OCI-LY1 (cell line): Measurements from ENCODE around the gene SOCS7.

Source experiments
- H2AFZ ChIP-seq: fragments of 200-600 bp; sonication (generic), shearing (Covaris generic); 2 replicates; pipeline ENCODE4 v1.6.0; 2014; ENCODE audit warnings: antibody characterized with exemption, mild to moderate bottlenecking, low read length
- H3F3A ChIP-seq: fragments of 200-600 bp; sonication (generic), shearing (Covaris generic); 2 replicates; pipeline ENCODE4 v1.6.0; 2014; ENCODE audit warnings: mild to moderate bottlenecking, antibody characterized with exemption, low read length, moderate library complexity; ENCODE audit not compliant: insufficient read depth
- H3K27ac ChIP-seq: fragments of 200-600 bp; sonication (generic); 2 replicates; pipeline ENCODE4 v1.5.1; 2014; ENCODE audit warnings: low read length, mixed run types, mild to moderate bottlenecking, low read depth; ENCODE audit not compliant: poor library complexity, severe bottlenecking
- H3K27me3 ChIP-seq: fragments of 200-600 bp; sonication (generic); 2 replicates; pipeline ENCODE4 v1.6.0; 2014; ENCODE audit warnings: antibody characterized with exemption, mild to moderate bottlenecking, low read length, moderate library complexity; ENCODE audit not compliant: insufficient read depth
- H3K36me3 ChIP-seq: fragments of 200-600 bp; sonication (generic); 2 replicates; pipeline ENCODE4 v1.6.1; 2014; ENCODE audit warnings: mild to moderate bottlenecking, antibody characterized with exemption, low read length, moderate library complexity, mixed read lengths; ENCODE audit not compliant: insufficient read depth
- H3K4me1 ChIP-seq: fragments of 200-600 bp; sonication (generic); 2 replicates; pipeline ENCODE4 v1.5.1; 2014; ENCODE audit warnings: mild to moderate bottlenecking, low read length, moderate library complexity; ENCODE audit not compliant: insufficient read depth, severe bottlenecking
- H3K4me2 ChIP-seq: fragments of 200-600 bp; sonication (generic), shearing (Covaris generic); 2 replicates; pipeline ENCODE4 v1.6.1; 2014; ENCODE audit warnings: low read length
- H3K4me3 ChIP-seq: fragments of 200-600 bp; sonication (generic); 2 replicates; pipeline ENCODE4 v1.5.1; 2014; ENCODE audit warnings: low read length, low read depth, mild to moderate bottlenecking, mixed read lengths; ENCODE audit not compliant: poor library complexity, severe bottlenecking
- H3K79me2 ChIP-seq: fragments of 200-600 bp; shearing (Covaris generic); 2 replicates; pipeline ENCODE4 v1.6.1; 2016; ENCODE audit warnings: mixed run types, low read length, mixed read lengths; ENCODE audit not compliant: insufficient read depth
- H3K9ac ChIP-seq: fragments of 200-600 bp; sonication (generic), shearing (Covaris generic); 2 replicates; pipeline ENCODE4 v1.6.1; 2014; ENCODE audit warnings: mild to moderate bottlenecking, low read length, mixed read lengths
- H3K9me2 ChIP-seq: fragments of 200-600 bp; sonication (generic), shearing (Covaris generic); 2 replicates; pipeline ENCODE4 v1.6.1; 2014; ENCODE audit warnings: low read depth, mild to moderate bottlenecking, low read length, mixed read lengths
- H3K9me3 ChIP-seq: fragments of 200-600 bp; shearing (Covaris generic); 2 replicates; pipeline ENCODE4 v1.6.1; 2014; ENCODE audit warnings: low read length, mixed read lengths
- H4K20me1 ChIP-seq: fragments of 200-600 bp; sonication (generic), shearing (Covaris generic); 2 replicates; pipeline ENCODE4 v1.6.0; 2016; ENCODE audit warnings: mild to moderate bottlenecking, low read length; ENCODE audit not compliant: insufficient read depth
- EZH2 ChIP-seq: fragments of 200-600 bp; sonication (generic), shearing (Covaris generic); IDR thresholded peaks from 2 replicates; pipeline ENCODE4 v1.8.0; 2017; ENCODE audit warnings: borderline replicate concordance, mixed run types, mild to moderate bottlenecking, antibody characterized with exemption, low read length, moderate library complexity, mixed read lengths
- TF ChIP-seq, protein P1 (sequence below): fragments of 200-600 bp; sonication (generic), shearing (Covaris generic); IDR thresholded peaks from 2 replicates; pipeline ENCODE4 v1.5.1; 2017; ENCODE audit warnings: mild to moderate bottlenecking, antibody characterized with exemption, low read length, moderate library complexity, mixed read lengths

The SOCS7 gene

DNA sequence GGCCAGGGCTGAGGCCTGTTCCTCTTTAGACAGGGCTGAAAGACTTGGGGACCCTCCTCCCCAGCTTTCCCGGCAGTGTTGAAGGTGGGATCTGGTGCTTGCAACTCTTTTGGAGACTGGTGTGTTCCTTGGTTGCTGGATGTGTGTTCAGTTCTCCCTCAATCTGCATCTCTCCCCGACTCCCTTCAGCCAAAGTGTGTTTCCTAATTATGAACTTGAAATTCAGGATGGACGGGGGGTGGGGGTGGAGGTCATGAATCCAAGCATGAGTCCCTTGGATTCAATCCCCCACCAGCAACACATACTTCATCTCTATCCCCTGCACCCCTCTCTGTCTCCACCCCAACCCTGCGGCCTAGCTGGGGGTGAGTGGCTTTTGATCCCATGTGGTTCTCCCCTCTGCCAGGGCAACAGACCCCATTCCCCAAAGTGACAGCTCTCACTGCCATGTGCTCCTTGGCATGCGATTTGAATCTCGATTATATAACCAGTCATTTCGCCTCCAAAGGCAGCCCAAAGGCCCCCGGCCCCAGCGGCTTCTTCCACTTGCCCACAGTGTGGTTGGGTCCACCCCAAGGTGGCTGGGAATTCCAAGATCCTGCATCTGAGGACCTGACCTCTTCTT, 77.9 kb downstream of the SOCS7 start:
- TF ChIP-seq EZH2 = no peak
- TF ChIP-seq, protein P1, sequence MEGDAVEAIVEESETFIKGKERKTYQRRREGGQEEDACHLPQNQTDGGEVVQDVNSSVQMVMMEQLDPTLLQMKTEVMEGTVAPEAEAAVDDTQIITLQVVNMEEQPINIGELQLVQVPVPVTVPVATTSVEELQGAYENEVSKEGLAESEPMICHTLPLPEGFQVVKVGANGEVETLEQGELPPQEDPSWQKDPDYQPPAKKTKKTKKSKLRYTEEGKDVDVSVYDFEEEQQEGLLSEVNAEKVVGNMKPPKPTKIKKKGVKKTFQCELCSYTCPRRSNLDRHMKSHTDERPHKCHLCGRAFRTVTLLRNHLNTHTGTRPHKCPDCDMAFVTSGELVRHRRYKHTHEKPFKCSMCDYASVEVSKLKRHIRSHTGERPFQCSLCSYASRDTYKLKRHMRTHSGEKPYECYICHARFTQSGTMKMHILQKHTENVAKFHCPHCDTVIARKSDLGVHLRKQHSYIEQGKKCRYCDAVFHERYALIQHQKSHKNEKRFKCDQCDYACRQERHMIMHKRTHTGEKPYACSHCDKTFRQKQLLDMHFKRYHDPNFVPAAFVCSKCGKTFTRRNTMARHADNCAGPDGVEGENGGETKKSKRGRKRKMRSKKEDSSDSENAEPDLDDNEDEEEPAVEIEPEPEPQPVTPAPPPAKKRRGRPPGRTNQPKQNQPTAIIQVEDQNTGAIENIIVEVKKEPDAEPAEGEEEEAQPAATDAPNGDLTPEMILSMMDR = no peak
- Histone ChIP-seq H3K9ac (no peak overlapping the region), H3K27me3 (no peaks in the 10 kb centered on the region), H3K79me2 (no peaks in the 10 kb centered on the region), H3K27ac (no peak overlapping the region), H3K9me3 (no peaks in the 10 kb centered on the region), H3F3A (no peaks in the 10 kb centered on the region), H4K20me1 (no peaks in the 10 kb centered on the region), H3K4me3 (no peak overlapping the region), H3K36me3 (no peaks in the 10 kb centered on the region), H3K4me1 (peaks cover 5% of the 10 kb centered on the region), H3K9me2 (no peaks in the 10 kb centered on the region), H2AFZ (no peak overlapping the region), H3K4me2 (no peak overlapping the region)

DNA sequence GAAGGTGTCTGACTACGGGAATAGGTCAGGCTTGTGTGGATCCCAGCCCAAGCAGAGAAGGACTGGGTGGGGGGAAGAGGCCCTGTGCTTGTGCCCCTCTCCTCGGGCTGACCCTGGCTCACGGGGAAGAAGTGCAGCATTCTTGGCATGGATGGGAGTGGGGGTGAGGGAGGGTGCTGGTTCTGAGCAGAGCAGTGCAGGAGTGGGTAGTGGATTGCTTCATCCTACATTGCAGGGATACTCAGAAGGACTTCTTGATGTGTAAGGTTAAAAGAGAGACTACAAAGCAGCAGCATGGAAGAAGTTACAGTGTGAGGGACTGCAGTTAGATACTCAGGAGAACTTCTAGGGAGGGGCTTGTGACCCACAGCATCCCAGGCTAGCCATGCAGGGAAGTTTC, 78.7 kb downstream of the SOCS7 start:
- Histone ChIP-seq H3K27ac (no peak overlapping the region), H3K27me3 (0 out of 2 replicates have a peak, but pooled peaks cover 5% of the 10 kb centered on the region), H2AFZ (no peak overlapping the region), H3K4me3 (no peak overlapping the region), H4K20me1 (no peaks in the 10 kb centered on the region), H3K4me2 (no peak overlapping the region), H3F3A (no peaks in the 10 kb centered on the region), H3K9me2 (no peaks in the 10 kb centered on the region), H3K79me2 (no peaks in the 10 kb centered on the region), H3K4me1 (peaks cover 5% of the 10 kb centered on the region), H3K9me3 (no peaks in the 10 kb centered on the region), H3K36me3 (no peaks in the 10 kb centered on the region), H3K9ac (no peak overlapping the region)
- TF ChIP-seq, protein P1 = no peak
- TF ChIP-seq EZH2 = no peak

DNA sequence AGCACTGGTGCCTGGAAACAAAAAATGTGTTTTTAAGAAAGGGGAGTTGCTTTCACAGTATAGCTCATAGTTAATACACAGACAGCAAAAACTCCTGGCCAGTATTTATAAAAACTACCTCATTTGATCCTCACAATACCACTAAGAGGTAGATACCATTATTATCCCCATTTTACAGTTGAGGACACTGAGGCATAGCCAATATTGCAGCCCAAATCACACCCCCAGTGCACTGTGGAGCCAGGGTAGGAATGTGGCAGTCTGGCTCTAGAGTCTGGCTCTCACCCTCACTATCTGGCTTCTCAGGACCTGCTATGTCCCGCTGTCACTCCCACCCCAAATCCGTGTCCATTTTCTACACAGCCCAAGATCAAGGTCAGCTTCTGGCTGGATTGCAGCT, 79.2 kb downstream of the SOCS7 start:
- Histone ChIP-seq H3K9me2 (no peaks in the 10 kb centered on the region), H3K36me3 (no peaks in the 10 kb centered on the region), H4K20me1 (no peaks in the 10 kb centered on the region), H3F3A (no peaks in the 10 kb centered on the region), H3K27ac (no peak overlapping the region), H2AFZ (no peak overlapping the region), H3K79me2 (no peaks in the 10 kb centered on the region), H3K4me1 (peaks cover 5% of the 10 kb centered on the region), H3K9ac (no peak overlapping the region), H3K4me3 (no peak overlapping the region), H3K27me3 (0 out of 2 replicates have a peak, but pooled peaks cover 6% of the 10 kb centered on the region), H3K4me2 (no peak overlapping the region), H3K9me3 (no peaks in the 10 kb centered on the region)
- TF ChIP-seq EZH2 = no peak
- TF ChIP-seq, protein P1 = no peak
